Neuron (in vitro differentiated cells): Measurements from ENCODE around the gene GPD1L.

ENCODE experiments used
- H2AFZ ChIP-seq: one replicate; pipeline ENCODE4 v1.6.1; 2013; ENCODE audit warnings: low read depth, mild to moderate bottlenecking, inconsistent platforms, low read length, moderate library complexity
- H3K27me3 ChIP-seq: one replicate; pipeline ENCODE4 v1.6.1; 2013; ENCODE audit warnings: low read length; ENCODE audit not compliant: insufficient read depth
- H3K36me3 ChIP-seq: one replicate; pipeline ENCODE4 v1.6.1; 2013; ENCODE audit warnings: low read length; ENCODE audit not compliant: insufficient read depth
- H3K4me1 ChIP-seq: one replicate; pipeline ENCODE4 v1.6.1; 2013; ENCODE audit warnings: low read length; ENCODE audit not compliant: insufficient read depth
- H3K4me3 ChIP-seq: 2 replicates; pipeline ENCODE4 v1.5.1; 2013; ENCODE audit warnings: mild to moderate bottlenecking, low read length, moderate library complexity
- H3K9me3 ChIP-seq: one replicate; pipeline ENCODE4 v1.6.1; 2013; ENCODE audit warnings: low read length

GPD1L gene

GRCh38 chr3:32129832-32130231, 23.4 kb downstream of the GPD1L start:
- no peak overlapping the region for H3K4me3 ChIP-seq
- no peaks in the 10 kb centered on the region for H3K36me3 ChIP-seq
- H2AFZ ChIP-seq: no peak overlapping the region
- no peaks in the 10 kb centered on the region for H3K9me3 ChIP-seq
- H3K27me3 ChIP-seq: peaks cover 8% of the 10 kb centered on the region
- H3K4me1 ChIP-seq: peaks cover 4% of the 10 kb centered on the region

GRCh38 chr3:32132121-32132520, 25.7 kb downstream of the GPD1L start:
- no peak overlapping the region for H2AFZ ChIP-seq
- H3K4me3 ChIP-seq: no peak overlapping the region
- H3K4me1 ChIP-seq: peaks cover 4% of the 10 kb centered on the region
- H3K9me3 ChIP-seq: no peaks in the 10 kb centered on the region
- H3K36me3 ChIP-seq: no peaks in the 10 kb centered on the region
- H3K27me3 ChIP-seq: peaks cover 6% of the 10 kb centered on the region

- Histone ChIP-seq H2AFZ (no peak overlapping the region), H3K9me3 (no peaks in the 10 kb centered on the region), H3K4me1 (peaks cover 4% of the 10 kb centered on the region), H3K4me3 (no peak overlapping the region), H3K27me3 (no peaks in the 10 kb centered on the region), H3K36me3 (no peaks in the 10 kb centered on the region)
Observed at GRCh38 chr3:32132706-32133105, 26.3 kb downstream of the GPD1L start.

- Histone ChIP-seq H3K36me3 (no peaks in the 10 kb centered on the region), H3K9me3 (no peaks in the 10 kb centered on the region), H2AFZ (no peak overlapping the region), H3K27me3 (no peaks in the 10 kb centered on the region), H3K4me3 (no peak overlapping the region), H3K4me1 (no peaks in the 10 kb centered on the region)
Observed at GRCh38 chr3:32136703-32137102, 30.3 kb downstream of the GPD1L start.

GRCh38 chr3:32137870-32138269, 31.4 kb downstream of the GPD1L start:
- Histone ChIP-seq H3K27me3 (no peaks in the 10 kb centered on the region), H3K4me3 (no peak overlapping the region), H3K4me1 (no peaks in the 10 kb centered on the region), H3K9me3 (no peaks in the 10 kb centered on the region), H3K36me3 (no peaks in the 10 kb centered on the region), H2AFZ (no peak overlapping the region)

- H3K27me3 ChIP-seq: no peaks in the 10 kb centered on the region
- H3K36me3 ChIP-seq: no peaks in the 10 kb centered on the region
- no peaks in the 10 kb centered on the region for H3K4me1 ChIP-seq
- H2AFZ ChIP-seq: no peak overlapping the region
- H3K9me3 ChIP-seq: no peaks in the 10 kb centered on the region
- H3K4me3 ChIP-seq: no peak overlapping the region
Observed at GRCh38 chr3:32138545-32139104, 32.2 kb downstream of the GPD1L start.

GRCh38 chr3:32140943-32141342, 34.5 kb downstream of the GPD1L start:
- no peak overlapping the region for H2AFZ ChIP-seq
- H3K4me3 ChIP-seq: no peak overlapping the region
- no peaks in the 10 kb centered on the region for H3K9me3 ChIP-seq
- H3K36me3 ChIP-seq: no peaks in the 10 kb centered on the region
- H3K27me3 ChIP-seq: no peaks in the 10 kb centered on the region
- no peaks in the 10 kb centered on the region for H3K4me1 ChIP-seq

- Histone ChIP-seq H3K36me3 (no peaks in the 10 kb centered on the region), H3K4me3 (no peak overlapping the region), H3K4me1 (no peaks in the 10 kb centered on the region), H3K9me3 (no peaks in the 10 kb centered on the region), H3K27me3 (no peaks in the 10 kb centered on the region), H2AFZ (no peak overlapping the region)
Observed at GRCh38 chr3:32143849-32144757, 37.7 kb downstream of the GPD1L start.

GRCh38 chr3:32146746-32147211, 40.4 kb downstream of the GPD1L start:
- H3K9me3 ChIP-seq: no peaks in the 10 kb centered on the region
- H3K4me1 ChIP-seq: no peaks in the 10 kb centered on the region
- H2AFZ ChIP-seq: no peak overlapping the region
- H3K27me3 ChIP-seq: no peaks in the 10 kb centered on the region
- H3K4me3 ChIP-seq: no peak overlapping the region
- H3K36me3 ChIP-seq: no peaks in the 10 kb centered on the region

- H3K36me3 ChIP-seq: no peaks in the 10 kb centered on the region
- no peaks in the 10 kb centered on the region for H3K9me3 ChIP-seq
- H3K4me1 ChIP-seq: no peaks in the 10 kb centered on the region
- H3K4me3 ChIP-seq: no peak overlapping the region
- H2AFZ ChIP-seq: no peak overlapping the region
- H3K27me3 ChIP-seq: no peaks in the 10 kb centered on the region
Observed at GRCh38 chr3:32147509-32147908, 41.1 kb downstream of the GPD1L start.

GRCh38 chr3:32147933-32148332, 41.5 kb downstream of the GPD1L start:
- Histone ChIP-seq H2AFZ (no peak overlapping the region), H3K4me1 (no peaks in the 10 kb centered on the region), H3K4me3 (no peak overlapping the region), H3K36me3 (no peaks in the 10 kb centered on the region), H3K9me3 (no peaks in the 10 kb centered on the region), H3K27me3 (no peaks in the 10 kb centered on the region)

GRCh38 chr3:32148351-32148750, 41.9 kb downstream of the GPD1L start:
- no peaks in the 10 kb centered on the region for H3K9me3 ChIP-seq
- H3K27me3 ChIP-seq: no peaks in the 10 kb centered on the region
- H3K4me1 ChIP-seq: no peaks in the 10 kb centered on the region
- H3K4me3 ChIP-seq: no peak overlapping the region
- H3K36me3 ChIP-seq: no peaks in the 10 kb centered on the region
- no peak overlapping the region for H2AFZ ChIP-seq

- no peaks in the 10 kb centered on the region for H3K9me3 ChIP-seq
- H3K27me3 ChIP-seq: no peaks in the 10 kb centered on the region
- H3K4me3 ChIP-seq: no peak overlapping the region
- no peaks in the 10 kb centered on the region for H3K4me1 ChIP-seq
- no peaks in the 10 kb centered on the region for H3K36me3 ChIP-seq
- H2AFZ ChIP-seq: no peak overlapping the region
Observed at GRCh38 chr3:32153414-32154204, 47.2 kb downstream of the GPD1L start.
